Liver (tissue), 9 donors: Measurements from ENCODE around the gene CCNL1. TPM values are rescaled to one million over a fixed set of nuclear protein-coding genes. Genes with fewer than 3 reads are reported as not detected.

ENCODE experiments used
- DNase-seq: peaks from one replicate; pipeline ENCODE4 v3.0.0-alpha.2; 2017; ENCODE audit warnings: low spot score
- H3K27ac ChIP-seq, 2 donors: one replicate each; pipeline ENCODE4 v1.7.0; 2013; ENCODE audit warnings: inconsistent platforms in 2 of 2, low read length in 2 of 2, control low read depth in 1 of 2, low read depth in 1 of 2, mild to moderate bottlenecking in 1 of 2
- H3K27me3 ChIP-seq, 4 donors: one replicate each; pipeline versions ENCODE4 v1.6.1 to v1.7.0; 2013; ENCODE audit warnings: low read length in 3 of 4, inconsistent platforms in 1 of 4, mild to moderate bottlenecking in 1 of 4, moderate library complexity in 1 of 4; ENCODE audit not compliant: control insufficient read depth in 4 of 4, insufficient read depth in 4 of 4
- H3K36me3 ChIP-seq, 4 donors: one replicate each; pipeline versions ENCODE4 v1.6.1 to v1.7.0; 2013; ENCODE audit warnings: low read length in 3 of 4, mild to moderate bottlenecking in 3 of 4, low read depth in 1 of 4, moderate library complexity in 1 of 4; ENCODE audit not compliant: control insufficient read depth in 4 of 4, insufficient read depth in 3 of 4
- H3K4me1 ChIP-seq, 4 donors: one replicate each; pipeline versions ENCODE4 v1.6.1 to v1.7.0; 2013; ENCODE audit warnings: low read length in 3 of 4, mild to moderate bottlenecking in 3 of 4, moderate library complexity in 1 of 4; ENCODE audit not compliant: control insufficient read depth in 4 of 4, insufficient read depth in 4 of 4
- H3K4me3 ChIP-seq, 3 donors: one replicate each; pipeline versions ENCODE4 v1.6.1 to v1.7.0; 2013; ENCODE audit warnings: low read length in 3 of 3, control low read depth in 1 of 3, low read depth in 1 of 3, mild to moderate bottlenecking in 1 of 3
- H3K9ac ChIP-seq, 2 donors: one replicate each; pipeline ENCODE4 v1.7.0; 2013; ENCODE audit warnings: low read length in 2 of 2, mild to moderate bottlenecking in 2 of 2, moderate library complexity in 2 of 2, control low read depth in 1 of 2, low read depth in 1 of 2
- H3K9me3 ChIP-seq, 4 donors: one replicate each; pipeline versions ENCODE4 v1.6.1 to v1.7.0; 2013; ENCODE audit warnings: low read length in 3 of 4; ENCODE audit not compliant: control insufficient read depth in 4 of 4
- ATF3 ChIP-seq: IDR thresholded peaks from 2 replicates; pipeline ENCODE4 v1.6.1; 2016; ENCODE audit warnings: antibody characterized with exemption
- CTCF ChIP-seq: fragments of 150-350 bp; IDR thresholded peaks from 2 replicates; pipeline ENCODE4 v1.5.1; 2017; ENCODE audit warnings: improper control_type of control experiment, low read depth, low read length; ENCODE audit not compliant: missing input control
- EGR1 ChIP-seq, 2 donors: IDR thresholded peaks; 2 replicates each; pipeline ENCODE4 v1.6.1; 2016 to 2018; ENCODE audit warnings: antibody characterized with exemption in 2 of 2, low read depth in 2 of 2
- GABPA ChIP-seq, 2 donors: IDR thresholded peaks in 1 of 2; conservative IDR thresholded peaks in 1 of 2; 2 replicates each; pipeline ENCODE4 v1.6.1; 2016; ENCODE audit warnings: antibody characterized with exemption in 2 of 2, mild to moderate bottlenecking in 1 of 2, moderate library complexity in 1 of 2
- HNF4G ChIP-seq: IDR thresholded peaks from 2 replicates; pipeline ENCODE4 v1.6.1; 2016; ENCODE audit warnings: antibody characterized with exemption
- JUND ChIP-seq, 2 donors: IDR thresholded peaks; 2 replicates each; pipeline ENCODE4 v1.6.1; 2016; ENCODE audit warnings: antibody characterized with exemption in 2 of 2
- NR2F2 ChIP-seq: IDR thresholded peaks from 2 replicates; pipeline ENCODE4 v1.6.1; 2016; ENCODE audit warnings: antibody characterized with exemption
- RAD21 ChIP-seq, 2 donors: IDR thresholded peaks; 2 replicates each; pipeline ENCODE4 v1.6.1; 2016; ENCODE audit warnings: antibody characterized with exemption in 2 of 2, mild to moderate bottlenecking in 2 of 2
- REST ChIP-seq: IDR thresholded peaks from 2 replicates; pipeline ENCODE4 v1.6.1; 2016; ENCODE audit warnings: antibody characterized with exemption, mild to moderate bottlenecking
- RXRA ChIP-seq, 2 donors: IDR thresholded peaks; 2 replicates each; pipeline ENCODE4 v1.6.1; 2017 to 2018; ENCODE audit warnings: antibody characterized with exemption in 2 of 2, mild to moderate bottlenecking in 1 of 2
- SP1 ChIP-seq: IDR thresholded peaks from 2 replicates; pipeline ENCODE4 v1.6.1; 2018; ENCODE audit warnings: antibody characterized with exemption, mild to moderate bottlenecking
- TAF1 ChIP-seq: conservative IDR thresholded peaks from 2 replicates; pipeline ENCODE4 v1.6.1; 2016; ENCODE audit warnings: antibody characterized with exemption, mild to moderate bottlenecking
- YY1 ChIP-seq: IDR thresholded peaks from 2 replicates; pipeline ENCODE4 v1.6.1; 2016; ENCODE audit warnings: antibody characterized with exemption, mild to moderate bottlenecking
- WGBS: extraction: QIAGEN DNeasy Blood & Tissue Kit; methylation state at CpG from one replicate; pipeline ENCODE4 v1.1.7; 2013; 5-methylcytosine and 5-hydroxymethylcytosine counted together
- polyA plus RNA-seq, 2 donors: library from polyadenylated mRNA; stranded (reverse) in 1 of 2; unstranded in 1 of 2; fragments of 200-250 nt in 1 of 2; fragments of >200 nt in 1 of 2; fragmentation: Nextera tagmentation in 1 of 2; extraction: Ambion mirVana in 1 of 2; gene quantifications; one replicate each; pipeline versions ENCODE4 v1.2.1 to v1.2.3, GENCODE V29; 2013 to 2015
- total RNA-seq, 2 donors: library from RNA; depleted of rRNA; stranded (reverse); fragments of >200 nt; gene quantifications; one replicate each; pipeline ENCODE4 v1.2.3, GENCODE V29; 2014
- donor health status: healthy.
- donor health status: healthy.
- donor health status: healthy.
- donor health status: healthy.
- donor health status: healthy.

The CCNL1 gene
- total RNA-seq (100 to 1,000 TPM in 1 of 2 donors, 10 to 100 TPM in 1; 83.7 to 163 TPM), polyA plus RNA-seq (100 to 1,000 TPM in 1 of 2 donors, 10 to 100 TPM in 1; 22.7 to 106 TPM)

- peak; percentile 97 for DNase-seq
- no peaks in the 10 kb centered on the region for H3K9me3 ChIP-seq
- peaks cover 4 to 58% (median 31%) of the 10 kb centered on the region in 4 donors for H3K4me1 ChIP-seq
- peak within 1 kb of the TSS; percentile 99 to 100 for H3K9ac ChIP-seq
- peak within 1 kb of the TSS; percentile 87 to 93 (median 91) for H3K4me3 ChIP-seq
- under 1% methylated on average over 88 of the region's 88 CpGs for WGBS
- peak within 1 kb of the TSS; percentile 98 to 100 for H3K27ac ChIP-seq
- no peaks in the 10 kb centered on the region for H3K27me3 ChIP-seq
- TF ChIP-seq YY1 (peak; percentile 23), REST (peak; percentile 94), GABPA (IDR thresholded peaks at IDR 0.05 in 1 of 2, conservative IDR thresholded peaks at IDR 0.05 in 1 of 2) (peak; percentile 48 to 87), ATF3 (peak; percentile 10), JUND (IDR thresholded peaks at IDR 0.05) (peak; percentile 78 to 84), TAF1 (peak; percentile 98), RAD21 (IDR thresholded peaks at IDR 0.05) (peak in 1 of 2 donors; percentile 4), EGR1 (IDR thresholded peaks at IDR 0.05; ENCODE audit: low read depth in 2 of 2) (peak in 1 of 2 donors; percentile 18), CTCF (no peak), SP1 (peak; percentile 75), HNF4G (no peak)
- peaks cover 2 to 30% (median 19%) of the 10 kb centered on the region in 4 donors for H3K36me3 ChIP-seq
Measured at GRCh38 chr3:157159762-157160657, at the start of gene CCNL1. Gene CCNL1 (minus strand): TSS chr3:157160147. CDS start chr3:157160094, 53 bp downstream.

- H3K4me3 ChIP-seq, result no peak overlapping the region
- H3K27me3 ChIP-seq, result no peaks in the 10 kb centered on the region
- WGBS, result 79% methylated on average over 1 of the region's 1 CpG
- peaks cover 0 to 10% (median 0%) of the 10 kb centered on the region in 4 donors for H3K4me1 ChIP-seq
- DNase-seq, result no peak
- no peaks in the 10 kb centered on the region for H3K36me3 ChIP-seq
- no peak overlapping the region for H3K9ac ChIP-seq
- TF ChIP-seq NR2F2 (no peak), RXRA (IDR thresholded peaks at IDR 0.05) (no peak), EGR1 (IDR thresholded peaks at IDR 0.05; ENCODE audit: low read depth in 2 of 2) (no peak)
- no peak overlapping the region for H3K27ac ChIP-seq
- H3K9me3 ChIP-seq, result no peaks in the 10 kb centered on the region
Measured at GRCh38 chr3:157204880-157205279, 44.9 kb upstream of the CCNL1 start.
